Neural crest cell (in vitro differentiated cells): Measurements from ENCODE around the gene DOC2A. TPM values are rescaled to one million over a fixed set of nuclear protein-coding genes. Genes with fewer than 3 reads are reported as not detected.

Source experiments
- DNase-seq: peaks from one replicate; pipeline ENCODE4 v3.0.0; 2021; ENCODE audit warnings: low read depth, mixed read lengths, low spot score
- H3K27ac Mint-ChIP-seq: one replicate; pipeline ENCODE4 v1.8.0; 2021; ENCODE audit warnings: mild to moderate bottlenecking, mixed read lengths; ENCODE audit not compliant: unreplicated experiment
- H3K27me3 Mint-ChIP-seq: 2 replicates; pipeline ENCODE4 v1.8.0; 2021; ENCODE audit warnings: low read depth, mild to moderate bottlenecking, mixed read lengths
- H3K36me3 Mint-ChIP-seq: 2 replicates; pipeline ENCODE4 v1.8.0; 2021; ENCODE audit warnings: low read depth, mild to moderate bottlenecking, mixed read lengths
- H3K4me1 Mint-ChIP-seq: 2 replicates; pipeline ENCODE4 v1.8.0; 2021; ENCODE audit warnings: mixed read lengths
- H3K4me3 Mint-ChIP-seq: one replicate; pipeline ENCODE4 v1.8.0; 2021; ENCODE audit warnings: mild to moderate bottlenecking, mixed read lengths
- H3K9me3 Mint-ChIP-seq: 2 replicates; pipeline ENCODE4 v1.8.0; 2021; ENCODE audit warnings: mixed read lengths
- CTCF ChIP-seq: fragments of 200-600 bp; sonication (generic); conservative IDR thresholded peaks from 2 replicates; pipeline ENCODE4 v1.5.0; 2021; ENCODE audit warnings: antibody characterized with exemption, mild to moderate bottlenecking
- total RNA-seq: library from RNA; stranded (reverse); gene quantifications from 2 replicates; pipeline ENCODE4 v1.2.1, GENCODE V29; 2021

Gene DOC2A
- total RNA-seq, 1 donor from 2014 or later: 5.7 TPM

GRCh38 chr16:30009990-30010843, 610 bp downstream of the DOC2A start:
- Mint-ChIP-seq H3K9me3 (no peaks in the 10 kb centered on the region), H3K4me1 (peaks cover 5% of the 10 kb centered on the region), H3K36me3 (no peaks in the 10 kb centered on the region), H3K27ac (peak overlapping the region; percentile 27), H3K4me3 (peak overlapping the region; percentile 83), H3K27me3 (peaks cover 20% of the 10 kb centered on the region)
- TF ChIP-seq CTCF: no peak
- no peak for DNase-seq

DNA sequence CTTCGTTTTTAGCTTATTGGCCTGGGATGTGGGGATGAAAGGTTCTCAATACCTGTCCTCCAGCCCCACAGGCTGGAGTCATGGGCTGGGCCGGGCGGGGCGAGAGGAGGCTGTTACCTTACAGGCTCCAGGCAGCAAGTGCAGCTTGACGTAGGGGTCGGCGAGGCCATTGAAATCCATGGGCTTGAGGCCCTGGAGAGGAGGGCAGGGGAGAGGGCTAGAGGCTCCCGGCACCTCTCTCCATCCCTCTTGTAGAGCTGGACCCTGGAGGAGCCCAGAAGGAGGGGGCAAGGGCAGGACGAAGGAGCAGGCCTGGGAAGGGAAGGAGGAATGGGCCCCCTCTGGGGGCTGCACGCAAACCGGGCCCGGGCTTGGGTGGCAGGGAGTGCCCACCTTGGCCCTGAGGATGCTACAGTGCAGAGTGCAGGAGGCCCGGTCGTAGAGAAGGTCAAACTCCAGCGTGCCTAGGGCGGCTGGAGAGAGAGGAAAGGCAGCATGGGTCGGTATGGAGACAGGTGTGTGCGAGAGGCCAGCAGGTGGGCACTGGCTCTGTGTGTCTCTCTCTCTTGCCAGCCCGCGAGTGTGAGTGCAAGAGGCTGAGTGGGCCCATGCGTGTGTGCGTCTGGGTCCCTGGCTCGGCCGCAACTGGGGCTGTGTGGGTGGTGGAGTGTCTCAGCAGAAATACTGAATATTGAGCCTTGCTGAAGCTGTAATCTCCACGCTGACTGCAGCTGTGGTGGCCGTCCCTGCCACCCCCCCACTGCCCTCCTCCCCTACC, 1.6 kb downstream of the DOC2A start:
- Mint-ChIP-seq H3K27me3 (peaks cover 20% of the 10 kb centered on the region), H3K36me3 (no peaks in the 10 kb centered on the region), H3K27ac (no peak overlapping the region), H3K4me3 (peak overlapping the region; percentile 69), H3K4me1 (peaks cover 5% of the 10 kb centered on the region), H3K9me3 (no peaks in the 10 kb centered on the region)
- no peak for DNase-seq
- TF ChIP-seq CTCF: no peak

DNA sequence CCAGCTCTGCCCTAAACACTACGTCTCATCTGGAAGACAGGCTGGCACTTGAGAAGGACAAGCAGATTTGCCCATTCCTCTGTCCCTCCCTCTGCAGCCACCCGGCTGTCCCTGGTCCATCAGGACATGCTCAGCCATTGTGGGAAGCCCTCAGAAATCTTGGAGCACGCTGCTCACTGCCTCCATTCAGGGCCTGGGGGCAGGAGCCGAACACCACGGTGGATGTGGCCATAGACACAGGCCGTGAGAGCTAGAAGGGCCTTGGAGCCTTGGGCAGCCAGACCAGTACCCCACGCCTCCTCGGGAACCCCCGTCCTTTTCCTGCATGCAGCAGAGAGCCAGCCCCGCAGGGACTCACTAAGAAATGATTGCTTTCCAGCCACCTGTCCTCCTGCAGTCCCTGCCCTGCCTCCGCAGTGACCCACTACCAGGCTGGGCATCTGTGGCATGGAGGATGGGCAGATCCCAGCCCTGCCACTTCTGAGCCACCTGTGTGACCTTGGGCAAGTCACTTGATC, 3.4 kb downstream of the DOC2A start:
- H3K4me3 Mint-ChIP-seq: no peak overlapping the region
- TF ChIP-seq CTCF: no peak
- no peaks in the 10 kb centered on the region for H3K36me3 Mint-ChIP-seq
- no peak overlapping the region for H3K27ac Mint-ChIP-seq
- H3K9me3 Mint-ChIP-seq: no peaks in the 10 kb centered on the region
- DNase-seq: no peak
- H3K27me3 Mint-ChIP-seq: peaks cover 15% of the 10 kb centered on the region
- peaks cover 5% of the 10 kb centered on the region for H3K4me1 Mint-ChIP-seq

DNA sequence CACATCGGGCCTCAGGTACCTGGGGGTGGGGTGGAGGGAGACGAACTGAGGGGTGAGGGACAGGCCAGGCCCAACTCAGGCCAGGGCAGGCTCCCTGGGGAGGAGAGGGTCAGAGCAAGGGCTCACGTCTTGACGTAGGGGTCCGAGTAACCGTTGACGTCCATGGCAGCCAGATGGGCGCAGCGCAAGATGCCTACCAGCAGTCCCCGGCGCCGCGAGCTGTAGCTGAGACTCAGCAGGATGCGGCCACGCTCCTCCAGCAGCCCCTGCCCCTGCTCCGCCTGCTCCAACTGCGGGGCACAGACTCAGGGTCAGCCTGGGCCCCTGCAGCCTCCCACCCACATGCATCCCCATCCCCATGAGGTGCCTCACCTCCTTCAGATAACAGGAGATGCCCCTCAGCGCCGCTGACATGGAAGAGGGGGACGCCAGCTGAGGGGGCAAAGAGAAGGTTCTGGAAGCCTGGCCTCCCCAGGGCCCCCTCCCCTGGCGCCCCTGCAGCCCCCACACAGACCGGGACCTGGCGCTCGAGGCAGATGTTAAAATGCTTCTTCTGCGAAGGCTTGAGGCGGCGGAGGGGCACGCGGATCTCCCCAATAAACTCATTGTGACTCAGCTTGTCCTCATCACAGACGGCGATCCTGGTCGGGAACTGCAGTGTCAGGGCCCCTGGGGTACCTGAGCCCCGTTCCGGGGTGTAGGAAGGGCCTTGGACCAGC, 4.0 kb downstream of the DOC2A start:
- H3K27me3 Mint-ChIP-seq: peaks cover 10% of the 10 kb centered on the region
- no peak overlapping the region for H3K27ac Mint-ChIP-seq
- DNase-seq: no peak

More for the DNA sequence above, 4.0 kb downstream of the DOC2A start:
- peaks cover 2% of the 10 kb centered on the region for H3K36me3 Mint-ChIP-seq
- peaks cover under 1% of the 10 kb centered on the region for H3K4me1 Mint-ChIP-seq
- H3K4me3 Mint-ChIP-seq: no peak overlapping the region
- no peaks in the 10 kb centered on the region for H3K9me3 Mint-ChIP-seq
- no peak for TF ChIP-seq CTCF
